AG09309 (cell line): ENCODE measurements around the gene CSNK1G3.
"Not testable (repeated sequence)": the region's sequence is repeated elsewhere in the genome, so short reads cannot be mapped to it uniquely, and the experiment has no call there.

ENCODE experiments used
- DNase-seq: peaks from one replicate; pipeline ENCODE4 v3.0.0-alpha.2; 2010; ENCODE audit warnings: low read depth
- H3K4me3 ChIP-seq: 2 replicates; pipeline ENCODE4 v1.5.1; 2011; ENCODE audit warnings: mild to moderate bottlenecking, low read depth, low read length, moderate library complexity; ENCODE audit not compliant: control insufficient read depth
- CTCF ChIP-seq: IDR thresholded peaks from 2 replicates; pipeline ENCODE4 v1.5.1; 2011; ENCODE audit warnings: mild to moderate bottlenecking, low read depth, low read length, inconsistent platforms; ENCODE audit not compliant: insufficient read depth, control insufficient read depth; ENCODE audit errors: missing control alignments

Gene CSNK1G3

DNA sequence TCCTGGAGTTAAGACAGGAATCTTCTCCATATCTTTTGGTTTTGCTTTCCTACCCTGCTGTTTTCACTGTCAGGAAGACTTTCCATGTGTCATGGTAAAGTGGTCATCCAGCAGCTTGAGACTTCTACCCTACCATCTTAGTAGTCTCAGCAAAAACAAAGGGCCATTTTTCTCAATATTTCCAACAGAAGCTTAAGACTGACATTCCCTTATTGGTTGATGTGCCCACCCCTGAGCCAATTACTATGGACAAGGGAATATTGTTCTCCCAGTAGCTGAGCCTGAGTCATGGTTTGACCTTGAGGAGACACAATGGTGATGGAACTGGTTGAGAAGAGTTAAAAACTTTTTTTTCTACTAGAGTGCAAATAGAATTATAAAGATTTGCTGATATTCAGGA is 105.6 kb downstream of the CSNK1G3 start:
- no peak for TF ChIP-seq CTCF
- H3K4me3 ChIP-seq: no peak overlapping the region
- no peak for DNase-seq

- no peak for TF ChIP-seq CTCF
- no peak for DNase-seq
- H3K4me3 ChIP-seq: no peak overlapping the region
These were observed 114.1 kb downstream of the CSNK1G3 start for GRCh38 chr5:123626051-123626450.

- no peak for TF ChIP-seq CTCF
- no peak overlapping the region for H3K4me3 ChIP-seq
- no peak for DNase-seq
These were observed 117.0 kb downstream of the CSNK1G3 start for GRCh38 chr5:123628860-123629544.

- no peak overlapping the region for H3K4me3 ChIP-seq
- no peak for DNase-seq
- no peak for TF ChIP-seq CTCF
These were observed 124.0 kb downstream of the CSNK1G3 start for GRCh38 chr5:123636006-123636405.

DNA sequence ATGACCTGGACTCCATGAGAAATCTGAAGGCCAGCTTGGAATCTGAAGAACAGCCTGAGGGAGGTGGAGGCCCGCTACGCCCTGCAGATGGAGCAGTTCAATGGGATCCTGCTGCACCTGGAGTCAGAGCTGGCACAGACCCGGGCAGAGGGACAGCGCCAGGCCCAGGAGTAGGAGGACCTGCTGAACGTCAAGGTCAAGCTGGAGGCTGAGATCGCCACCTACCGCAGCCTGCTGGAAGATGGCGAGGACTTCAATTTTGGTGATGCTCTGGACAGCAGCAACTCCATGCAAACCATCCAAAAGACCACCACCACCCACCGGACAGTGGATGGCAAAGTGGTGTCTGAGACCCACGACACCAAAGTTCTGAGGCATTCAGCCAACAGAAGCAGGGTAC is 125.1 kb downstream of the CSNK1G3 start:
- not testable (repeated sequence) for H3K4me3 ChIP-seq, DNase-seq

DNA sequence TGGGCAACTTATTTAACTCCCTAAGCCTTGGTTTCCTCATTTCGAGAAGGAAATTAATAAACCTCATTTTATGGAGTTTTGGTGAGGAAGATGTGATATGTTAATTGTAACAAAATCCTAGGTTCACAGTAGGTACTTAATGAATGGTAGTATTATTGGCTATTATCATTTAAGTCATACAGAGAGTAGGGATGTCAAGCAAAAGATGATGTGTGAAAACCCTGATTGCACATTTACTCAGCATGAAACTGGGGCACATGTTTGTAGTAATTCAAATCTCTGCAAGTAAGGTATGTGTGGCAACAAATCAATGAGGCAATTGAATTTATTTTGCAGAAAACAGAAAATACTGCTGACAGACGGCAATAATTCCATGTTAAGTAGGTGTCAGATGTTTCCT is 127.3 kb downstream of the CSNK1G3 start:
- DNase-seq: no peak
- H3K4me3 ChIP-seq: no peak overlapping the region
- TF ChIP-seq CTCF: no peak

GRCh38 chr5:123645024-123645603 is 133.1 kb downstream of the CSNK1G3 start:
- TF ChIP-seq CTCF: no peak

More at GRCh38 chr5:123645024-123645603, 133.1 kb downstream of the CSNK1G3 start:
- H3K4me3 ChIP-seq: no peak overlapping the region
- DNase-seq: no peak
